ENCODE data around the gene NCK2. TPM values are rescaled to one million over a fixed set of nuclear protein-coding genes. Genes with fewer than 3 reads are reported as not detected.

NCK2 gene
- polyA plus RNA-seq, 1 of the 3 experiments (the other 2 are of a cell fraction), result 42.8 TPM

- no peak overlapping the region for H3K9ac ChIP-seq
- H3K36me3 ChIP-seq (replicated peaks in 1 of 2; ENCODE audit: control insufficient read depth in 1 of 2, insufficient read depth in 2 of 2, low read length in 1 of 2), result peaks cover 0 to 3% of the 10 kb centered on the region in 2 experiments
- H3K27ac ChIP-seq (ENCODE audit: low read depth in 2 of 2, low read length in 1 of 2), result no peak overlapping the region
- no peaks in the 10 kb centered on the region for H3K9me2 ChIP-seq
- peaks cover 60% of the 10 kb centered on the region; the same call in 1 of the 2 replicates for H3K79me2 ChIP-seq (ENCODE audit: insufficient read depth)
- peaks cover 65% of the 10 kb centered on the region for H4K20me1 ChIP-seq (ENCODE audit: insufficient read depth)
- H3K27me3 ChIP-seq (ENCODE audit: insufficient read depth), result no peaks in the 10 kb centered on the region
- no peak overlapping the region for H3K4me2 ChIP-seq
- no peak for DNase-seq
- CTCF ChIA-PET, result interaction anchor here (1.2 kb wide), 1 partner anchor 67 kb away, joined by 3 read pairs; no protein-coding TSS in a partner anchor
- WGBS (ENCODE audit: low lambda C conversion rate), result 95% methylated on average over 12 of the region's 12 CpGs
- H3K4me3 ChIP-seq (ENCODE audit: low read depth in 2 of 2, low read length in 1 of 2), result no peak overlapping the region
- TF ChIP-seq REST (IDR thresholded peaks at IDR 0.05; ENCODE audit: low read depth, low read length) (no peak), RFX5 (IDR thresholded peaks at IDR 0.05; ENCODE audit: low read length) (no peak), POLR2AphosphoS5 (IDR thresholded peaks at IDR 0.05; ENCODE audit: low read depth, low read length) (no peak), PBX3 (IDR thresholded peaks at IDR 0.05) (no peak), FOSL2 (IDR thresholded peaks at IDR 0.05; ENCODE audit: borderline replicate concordance, low read depth) (no peak), ZBTB33 (IDR thresholded peaks at IDR 0.05; ENCODE audit: borderline replicate concordance, low read depth) (no peak), SMC3 (IDR thresholded peaks at IDR 0.05; ENCODE audit: low read depth, low read length) (no peak), GATA2 (CRISPR knock-in tag; IDR thresholded peaks at IDR 0.05) (no peak), TAF1 (IDR thresholded peaks at IDR 0.05; ENCODE audit: borderline replicate concordance, low read depth, low read length) (no peak), SIN3A (IDR thresholded peaks at IDR 0.05; ENCODE audit: borderline replicate concordance, low read depth, low read length) (no peak), GABPA (IDR thresholded peaks at IDR 0.05; ENCODE audit: low read depth) (no peak)
- H3F3A ChIP-seq (replicated peaks; ENCODE audit: insufficient read depth), result peaks cover 2% of the 10 kb centered on the region
- H3K9me3 ChIP-seq, result no peaks in the 10 kb centered on the region
- POLR2A ChIA-PET, result no interaction called here
- H3K4me1 ChIP-seq (ENCODE audit: control insufficient read depth in 1 of 2, insufficient read depth in 2 of 2, low read depth in 1 of 2, low read length in 1 of 2), result peaks cover 0 to 10% of the 10 kb centered on the region in 2 experiments; a peak in 1 of 4 replicates
- no peak overlapping the region for H2AFZ ChIP-seq (ENCODE audit: low read depth)
Measured at GRCh38 chr2:105782646-105783045, 37.9 kb downstream of the NCK2 start.

Measured in SK-N-SH (cell line).